Brain microvascular endothelial cell (primary cell): ENCODE results near the gene TMED8.
"Not testable (repeated sequence)": the region's sequence is repeated elsewhere in the genome, so short reads cannot be mapped to it uniquely, and the experiment has no call there.

Experiments used
- DNase-seq: peaks from one replicate; pipeline ENCODE4 v3.0.0-alpha.2; 2020
- H3K27ac ChIP-seq: fragments of 250-450 bp; sonication (Bioruptor Pico); 2 replicates; pipeline ENCODE4 v1.5.1; 2020; ENCODE audit warnings: mild to moderate bottlenecking, moderate library complexity
- H3K27me3 ChIP-seq: fragments of 250-450 bp; sonication (Bioruptor Pico); replicated peaks from 2 replicates; pipeline ENCODE4 v1.5.1; 2020; ENCODE audit warnings: mild to moderate bottlenecking
- H3K36me3 ChIP-seq: fragments of 250-450 bp; sonication (Bioruptor Pico); replicated peaks from 2 replicates; pipeline ENCODE4 v1.5.1; 2020; ENCODE audit warnings: mild to moderate bottlenecking
- H3K4me3 ChIP-seq: 2 replicates; pipeline ENCODE4 v1.5.1; 2011; ENCODE audit warnings: low read depth, mild to moderate bottlenecking, control low read depth, low read length, moderate library complexity
- in situ Hi-C: cut with HindIII; loops from 2 replicates; pipeline ENCODE4 v1.10.0; 2017; ENCODE audit warnings: low sequenced_read_pairs, low pct_ligation_motif_present
- TF ChIP-seq, protein P1 (sequence below): IDR thresholded peaks from 2 replicates; pipeline ENCODE4 v1.5.1; 2011; ENCODE audit warnings: low read depth, mild to moderate bottlenecking, moderate library complexity, low read length, control low read depth, inconsistent platforms; ENCODE audit errors: missing control alignments

The TMED8 gene

DNA sequence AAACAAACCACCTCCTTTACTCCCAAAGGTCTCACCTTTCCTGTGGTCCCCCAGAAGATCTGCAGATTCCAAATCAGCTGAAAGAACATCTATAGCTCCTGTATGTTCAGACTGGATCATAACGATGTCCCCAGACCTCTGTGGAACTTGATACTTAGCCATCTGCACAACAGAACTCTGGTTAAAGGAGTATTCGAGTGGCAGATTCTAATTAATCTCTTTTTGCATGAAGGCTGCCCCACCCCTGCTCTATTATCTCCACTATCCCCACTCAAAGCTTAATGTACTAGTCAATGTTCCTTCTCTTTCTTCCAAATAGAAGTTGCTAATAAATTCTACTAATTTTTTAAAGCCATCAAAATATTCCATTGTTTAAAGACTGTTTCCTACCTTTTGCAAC, 33.2 kb downstream of the TMED8 start:
- Histone ChIP-seq H3K4me3 (no peak overlapping the region), H3K36me3 (peaks cover 10% of the 10 kb centered on the region), H3K27ac (no peak overlapping the region), H3K27me3 (no peaks in the 10 kb centered on the region)
- no peak for DNase-seq
- TF ChIP-seq, protein P1, sequence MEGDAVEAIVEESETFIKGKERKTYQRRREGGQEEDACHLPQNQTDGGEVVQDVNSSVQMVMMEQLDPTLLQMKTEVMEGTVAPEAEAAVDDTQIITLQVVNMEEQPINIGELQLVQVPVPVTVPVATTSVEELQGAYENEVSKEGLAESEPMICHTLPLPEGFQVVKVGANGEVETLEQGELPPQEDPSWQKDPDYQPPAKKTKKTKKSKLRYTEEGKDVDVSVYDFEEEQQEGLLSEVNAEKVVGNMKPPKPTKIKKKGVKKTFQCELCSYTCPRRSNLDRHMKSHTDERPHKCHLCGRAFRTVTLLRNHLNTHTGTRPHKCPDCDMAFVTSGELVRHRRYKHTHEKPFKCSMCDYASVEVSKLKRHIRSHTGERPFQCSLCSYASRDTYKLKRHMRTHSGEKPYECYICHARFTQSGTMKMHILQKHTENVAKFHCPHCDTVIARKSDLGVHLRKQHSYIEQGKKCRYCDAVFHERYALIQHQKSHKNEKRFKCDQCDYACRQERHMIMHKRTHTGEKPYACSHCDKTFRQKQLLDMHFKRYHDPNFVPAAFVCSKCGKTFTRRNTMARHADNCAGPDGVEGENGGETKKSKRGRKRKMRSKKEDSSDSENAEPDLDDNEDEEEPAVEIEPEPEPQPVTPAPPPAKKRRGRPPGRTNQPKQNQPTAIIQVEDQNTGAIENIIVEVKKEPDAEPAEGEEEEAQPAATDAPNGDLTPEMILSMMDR, result no peak
- in situ Hi-C loops, result no loop called here

DNA sequence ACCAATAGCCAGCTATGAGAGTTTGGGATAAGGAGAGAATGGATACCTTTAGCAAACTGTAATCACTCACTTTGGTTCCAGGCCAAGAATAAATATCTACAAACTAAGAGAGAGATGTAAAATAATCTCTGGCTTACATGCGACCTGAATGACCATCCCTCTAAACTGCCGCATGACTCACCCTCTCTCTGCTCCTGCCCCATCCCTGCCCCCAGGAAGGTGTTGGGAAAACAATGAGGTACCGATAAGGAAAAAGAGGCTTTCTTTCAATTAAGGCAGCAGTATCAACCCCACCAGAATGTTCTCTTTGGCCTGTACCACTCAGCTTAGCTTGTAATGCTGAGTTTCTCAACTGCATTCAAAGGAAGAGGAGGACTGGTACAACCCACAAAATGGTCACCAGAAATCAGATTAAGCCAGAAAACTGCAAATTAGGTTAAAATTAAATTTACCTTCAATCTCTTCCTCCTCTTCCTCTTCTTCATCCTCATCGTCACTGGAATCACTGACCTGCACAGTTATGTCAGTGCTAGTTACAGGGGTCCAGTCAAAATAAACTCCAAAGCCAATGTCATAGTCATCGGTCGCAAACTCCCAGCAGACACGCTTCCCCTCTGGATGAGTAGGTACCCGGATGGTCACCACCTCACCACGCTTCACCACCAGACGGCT, 34.0 kb downstream of the TMED8 start:
- H3K27ac ChIP-seq, result no peak overlapping the region
- in situ Hi-C loops, result no loop called here

DNA sequence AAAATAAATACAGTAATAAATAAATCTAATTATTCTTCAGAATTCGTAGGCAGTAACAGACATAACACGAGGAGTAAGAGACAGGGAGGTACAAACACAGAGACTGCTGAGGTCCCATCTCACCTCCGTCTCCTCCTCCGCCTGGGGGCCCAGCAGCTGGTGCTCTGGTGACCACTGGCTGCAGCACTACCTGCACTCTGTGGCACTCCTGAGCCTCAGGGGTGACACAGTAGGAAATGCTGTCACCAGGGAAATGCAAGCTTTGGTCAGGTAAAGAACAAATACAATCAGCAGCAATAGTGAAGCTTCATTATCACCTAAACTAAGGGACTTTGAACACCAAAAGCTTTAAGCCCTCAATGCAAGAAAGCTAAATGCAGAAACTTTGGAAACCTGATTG, 36.5 kb downstream of the TMED8 start:
- Histone ChIP-seq H3K27ac (no peak overlapping the region), H3K4me3 (no peak overlapping the region), H3K27me3 (no peaks in the 10 kb centered on the region), H3K36me3 (peaks cover 10% of the 10 kb centered on the region)
- TF ChIP-seq, protein P1, result no peak
- in situ Hi-C loops, result no loop called here
- no peak for DNase-seq

More for the DNA sequence above, 34.0 kb downstream of the TMED8 start:
- DNase-seq, result no peak
- Histone ChIP-seq H3K27me3 (no peaks in the 10 kb centered on the region), H3K4me3 (no peak overlapping the region), H3K36me3 (peaks cover 10% of the 10 kb centered on the region)
- TF ChIP-seq, protein P1, result no peak

DNA sequence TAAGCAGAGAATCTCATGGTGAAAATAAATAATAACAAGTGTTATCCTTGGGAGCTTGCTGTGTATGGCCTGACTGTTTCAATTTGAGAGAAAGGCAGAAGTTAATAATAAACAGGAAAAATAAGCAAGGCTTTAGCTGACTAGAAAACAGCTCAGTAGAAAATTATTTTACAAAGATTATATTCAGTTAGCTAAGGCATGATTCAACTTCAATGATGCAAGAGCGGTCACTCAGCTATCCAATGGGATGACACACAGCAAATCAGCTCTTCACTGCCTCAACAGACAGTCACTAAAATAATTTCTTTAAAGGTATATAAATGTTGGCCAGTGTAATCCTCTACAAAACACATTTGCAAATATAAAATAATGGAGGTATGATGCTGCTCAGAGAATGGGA, 37.5 kb downstream of the TMED8 start:
- H3K36me3 ChIP-seq, result peaks cover 10% of the 10 kb centered on the region
- in situ Hi-C loops, result no loop called here

DNA sequence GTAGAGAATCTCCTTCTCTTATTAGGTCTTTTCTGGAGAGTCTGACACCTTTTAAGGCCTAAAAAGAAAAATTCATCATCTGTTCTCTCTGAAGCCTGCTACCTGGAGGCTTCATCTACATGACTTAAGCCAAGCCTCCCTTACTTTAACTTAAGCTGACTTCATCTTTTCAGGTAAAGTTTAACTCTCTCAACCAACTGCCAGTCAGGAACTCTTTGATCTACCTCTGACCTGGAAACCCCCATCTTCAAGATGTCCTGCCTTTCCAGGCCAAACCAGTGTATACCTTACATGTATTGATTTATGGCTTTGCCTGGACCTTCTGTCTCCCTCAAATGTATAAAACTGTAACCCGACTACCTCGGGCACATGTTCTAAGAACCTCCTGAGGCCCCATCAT, 38.6 kb downstream of the TMED8 start:
- no peak for DNase-seq
- in situ Hi-C loops, result no loop called here
- TF ChIP-seq, protein P1, result no peak
- Histone ChIP-seq H3K27ac (no peak overlapping the region), H3K27me3 (no peaks in the 10 kb centered on the region), H3K4me3 (no peak overlapping the region), H3K36me3 (peaks cover 10% of the 10 kb centered on the region)

More for the DNA sequence above, 37.5 kb downstream of the TMED8 start:
- Histone ChIP-seq H3K27ac (no peak overlapping the region), H3K27me3 (no peaks in the 10 kb centered on the region), H3K4me3 (no peak overlapping the region)
- no peak for DNase-seq
- TF ChIP-seq, protein P1, result no peak

DNA sequence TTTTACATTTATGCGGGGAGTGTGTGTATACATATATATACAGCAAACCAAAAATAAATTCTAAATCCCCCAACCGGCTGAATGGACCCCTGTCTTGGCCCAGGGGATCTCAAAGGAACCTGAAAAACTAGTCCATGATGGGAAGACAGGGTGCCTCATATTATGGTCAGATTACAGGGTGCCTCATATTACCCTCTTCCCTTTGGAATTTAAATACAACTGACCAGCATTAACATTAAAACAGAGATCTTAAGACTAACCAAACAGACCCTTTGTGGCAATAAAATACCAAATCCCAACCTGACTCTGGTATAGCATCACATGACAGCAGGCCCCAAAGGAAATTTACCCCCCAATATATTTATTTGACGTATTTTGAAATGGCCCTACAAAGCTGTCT, 39.0 kb downstream of the TMED8 start:
- DNase-seq, result no peak
- TF ChIP-seq, protein P1, result no peak
- Histone ChIP-seq H3K36me3 (peaks cover 10% of the 10 kb centered on the region), H3K27me3 (no peaks in the 10 kb centered on the region), H3K27ac (no peak overlapping the region), H3K4me3 (no peak overlapping the region)
- in situ Hi-C loops, result no loop called here

DNA sequence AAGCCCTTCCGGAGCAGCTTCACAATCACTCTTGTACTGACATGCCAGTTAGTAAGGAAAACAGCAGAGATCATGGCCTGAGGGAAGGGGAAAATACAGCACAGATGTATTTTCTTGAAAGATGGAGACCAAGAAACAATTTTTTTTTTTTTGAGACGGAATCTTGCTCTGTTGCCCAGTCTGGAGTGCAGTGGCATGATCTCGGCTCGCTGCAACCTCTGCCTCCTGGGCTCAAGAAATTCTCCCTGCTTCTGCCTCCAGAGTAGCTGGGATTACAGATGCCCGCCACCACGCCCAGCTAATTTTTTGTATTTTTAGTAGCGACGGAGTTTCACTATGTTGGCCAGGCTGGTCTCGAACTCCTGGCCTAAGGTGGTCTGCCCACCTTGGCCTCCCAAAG, 39.6 kb downstream of the TMED8 start:
- H3K4me3 ChIP-seq, in situ Hi-C loops, H3K36me3 ChIP-seq: not testable (repeated sequence)

More for the DNA sequence above, 39.6 kb downstream of the TMED8 start:
- not testable (repeated sequence) for H3K27me3 ChIP-seq, H3K27ac ChIP-seq, DNase-seq
